ENCODE results near the gene USF3. TPM values are rescaled to one million over a fixed set of nuclear protein-coding genes. Genes with fewer than 3 reads are reported as not detected.

USF3 gene
- total and polyA plus RNA-seq, 11 donors = 4.3 to 25.3 (median 17.2) TPM

- Histone ChIP-seq H3K4me1 (peaks cover 0 to 28% (median 0%) of the 10 kb centered on the region in 12 donors), H3K27ac (peak overlapping the region in 5 of 12 donors; percentile 12 to 54 (median 36)), H3K9me3 (no peaks in the 10 kb centered on the region), H3K36me3 (peaks cover 0 to 30% (median 10%) of the 10 kb centered on the region in 9 donors), H3K4me3 (no peak overlapping the region), H3K27me3 (no peaks in the 10 kb centered on the region)
- ATAC-seq (peak; percentile 34 to 73 (median 58)), DNase-seq (no peak)
- intact Hi-C loops (cut with DNase I) = no loop called here
- TF ChIP-seq CTCF (IDR thresholded peaks at IDR 0.05) (no peak), POLR2A (IDR thresholded peaks at IDR 0.05) (no peak)
- WGBS, 4 donors = 57 to 63% (median 59%) methylated on average over 3 of the region's 3 CpGs
Observed at GRCh38 chr3:113654851-113655250, 41.6 kb downstream of the USF3 start.

GRCh38 chr3:113654310-113654709 is 42.1 kb downstream of the USF3 start:
- ATAC-seq = no peak
- no peaks in the 10 kb centered on the region for H3K9me3 ChIP-seq
- intact Hi-C loops (cut with DNase I) = no loop called here
- 55 to 63% (median 60%) methylated on average over 1 of the region's 1 CpG for WGBS, 4 donors
- peaks cover 0 to 23% (median 0%) of the 10 kb centered on the region in 12 donors for H3K4me1 ChIP-seq
- peak overlapping the region in 3 of 12 donors; percentile 12 to 54 (median 46) for H3K27ac ChIP-seq
- H3K36me3 ChIP-seq = peaks cover 0 to 24% (median 5%) of the 10 kb centered on the region in 9 donors
- no peak for DNase-seq
- no peaks in the 10 kb centered on the region for H3K27me3 ChIP-seq
- TF ChIP-seq CTCF (IDR thresholded peaks at IDR 0.05) = no peak
- TF ChIP-seq POLR2A (IDR thresholded peaks at IDR 0.05) = no peak
- no peak overlapping the region for H3K4me3 ChIP-seq

- ATAC-seq = peak in 1 of 4 donors; percentile 24
- H3K9me3 ChIP-seq = peaks cover 0 to 27% (median 3%) of the 10 kb centered on the region in 12 donors
- 83 to 89% (median 86%) methylated on average over 6 of the region's 6 CpGs for WGBS, 4 donors
- no peak overlapping the region for H3K27ac ChIP-seq
- peaks cover 0 to 15% (median 4%) of the 10 kb centered on the region in 12 donors for H3K4me1 ChIP-seq
- DNase-seq = no peak
- H3K36me3 ChIP-seq = no peaks in the 10 kb centered on the region
- no peak for TF ChIP-seq POLR2A (IDR thresholded peaks at IDR 0.05)
- TF ChIP-seq CTCF (IDR thresholded peaks at IDR 0.05) = no peak
- no peak overlapping the region for H3K4me3 ChIP-seq
- intact Hi-C loops (cut with DNase I) = no loop called here
- H3K27me3 ChIP-seq = no peaks in the 10 kb centered on the region
Observed at GRCh38 chr3:113649174-113649845, 47.1 kb downstream of the USF3 start.

GRCh38 chr3:113648524-113648923 is 47.9 kb downstream of the USF3 start:
- peak in 3 of 4 donors; percentile 50 to 81 (median 68) for ATAC-seq
- TF ChIP-seq CTCF (IDR thresholded peaks at IDR 0.05) = no peak
- TF ChIP-seq POLR2A (IDR thresholded peaks at IDR 0.05) = no peak

More at GRCh38 chr3:113648524-113648923, 47.9 kb downstream of the USF3 start:
- H3K27ac ChIP-seq = no peak overlapping the region
- H3K9me3 ChIP-seq = peaks cover 0 to 33% (median 3%) of the 10 kb centered on the region in 12 donors
- H3K27me3 ChIP-seq = no peaks in the 10 kb centered on the region
- peaks cover 0 to 14% (median 4%) of the 10 kb centered on the region in 12 donors for H3K4me1 ChIP-seq
- no peaks in the 10 kb centered on the region for H3K36me3 ChIP-seq
- intact Hi-C loops (cut with DNase I) = no loop called here
- no peak overlapping the region for H3K4me3 ChIP-seq
- no peak for DNase-seq

Data from heart left ventricle (tissue), 16 donors.